ENCODE data around the gene CLRN2.

CLRN2 gene

DNA sequence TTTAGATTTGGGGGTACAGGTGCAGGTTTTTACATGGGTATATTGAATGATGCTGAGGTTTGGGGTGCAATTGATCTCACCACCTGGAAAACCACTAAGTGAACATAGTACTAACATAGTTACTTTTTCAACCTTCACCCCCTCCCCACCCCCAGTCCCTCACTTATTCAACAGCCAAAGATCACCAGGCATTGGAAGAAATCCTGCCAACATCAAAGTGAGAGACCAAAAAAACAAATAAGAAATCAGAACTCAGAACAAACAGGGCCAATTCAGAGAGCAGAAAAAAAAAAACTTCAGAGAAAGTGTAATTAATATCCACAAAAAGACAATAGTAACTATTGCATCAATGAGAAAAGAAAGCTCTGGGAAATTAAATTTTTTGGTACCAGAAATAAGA lies 41.5 kb downstream of the CLRN2 start:
- H3K4me3 ChIP-seq (ENCODE audit: insufficient read length, low read depth) = no peak overlapping the region
- H3K9me3 ChIP-seq (ENCODE audit: insufficient read depth, low read length) = no peaks in the 10 kb centered on the region
- H3K9ac ChIP-seq (ENCODE audit: insufficient read length, low read depth) = no peak overlapping the region
- H3K27me3 ChIP-seq (ENCODE audit: insufficient read depth, insufficient read length) = no peaks in the 10 kb centered on the region
- TF ChIP-seq YY1 (IDR thresholded peaks at IDR 0.05; ENCODE audit: insufficient read depth, insufficient read length) (no peak), ZNF274 (IDR thresholded peaks at IDR 0.05; ENCODE audit: low read depth, low read length) (no peak), SUZ12 (IDR thresholded peaks at IDR 0.05; ENCODE audit: extremely low read depth, insufficient read depth, insufficient read length) (no peak)
- H3K4me1 ChIP-seq (ENCODE audit: insufficient read depth, insufficient read length) = peaks cover 1% of the 10 kb centered on the region
- no peaks in the 10 kb centered on the region for H3K36me3 ChIP-seq (ENCODE audit: insufficient read depth, insufficient read length, low read length)
- DNase-seq (ENCODE audit: low read depth, low spot score) = no peak

DNA sequence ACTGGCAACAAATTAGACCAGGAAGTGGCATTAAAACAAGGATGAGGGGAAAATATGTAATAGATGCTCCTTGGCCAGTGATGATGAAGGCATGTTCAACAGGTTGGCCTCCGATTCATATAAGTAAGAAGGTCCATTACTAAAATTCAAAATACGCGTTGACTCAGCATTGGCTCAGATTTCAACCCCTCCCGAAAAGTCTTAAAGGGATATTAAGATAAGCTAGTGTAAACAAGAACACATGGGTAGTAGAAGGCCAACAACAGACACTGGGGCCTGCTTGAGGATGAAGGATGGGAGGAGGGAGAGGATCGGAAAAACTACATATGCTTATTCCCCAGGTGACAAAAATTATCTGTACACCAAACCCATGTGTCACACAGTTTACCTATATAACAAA lies 42.9 kb downstream of the CLRN2 start:
- Histone ChIP-seq H3K36me3 (ENCODE audit: insufficient read depth, insufficient read length, low read length) (no peaks in the 10 kb centered on the region), H3K9ac (ENCODE audit: insufficient read length, low read depth) (no peak overlapping the region), H3K9me3 (ENCODE audit: insufficient read depth, low read length) (no peaks in the 10 kb centered on the region), H3K4me3 (ENCODE audit: insufficient read length, low read depth) (no peak overlapping the region), H3K27me3 (ENCODE audit: insufficient read depth, insufficient read length) (no peaks in the 10 kb centered on the region), H3K4me1 (ENCODE audit: insufficient read depth, insufficient read length) (peaks cover 4% of the 10 kb centered on the region)
- DNase-seq (ENCODE audit: low read depth, low spot score) = no peak
- TF ChIP-seq ZNF274 (IDR thresholded peaks at IDR 0.05; ENCODE audit: low read depth, low read length) = no peak
- no peak for TF ChIP-seq YY1 (IDR thresholded peaks at IDR 0.05; ENCODE audit: insufficient read depth, insufficient read length)
- TF ChIP-seq SUZ12 (IDR thresholded peaks at IDR 0.05; ENCODE audit: extremely low read depth, insufficient read depth, insufficient read length) = no peak

DNA sequence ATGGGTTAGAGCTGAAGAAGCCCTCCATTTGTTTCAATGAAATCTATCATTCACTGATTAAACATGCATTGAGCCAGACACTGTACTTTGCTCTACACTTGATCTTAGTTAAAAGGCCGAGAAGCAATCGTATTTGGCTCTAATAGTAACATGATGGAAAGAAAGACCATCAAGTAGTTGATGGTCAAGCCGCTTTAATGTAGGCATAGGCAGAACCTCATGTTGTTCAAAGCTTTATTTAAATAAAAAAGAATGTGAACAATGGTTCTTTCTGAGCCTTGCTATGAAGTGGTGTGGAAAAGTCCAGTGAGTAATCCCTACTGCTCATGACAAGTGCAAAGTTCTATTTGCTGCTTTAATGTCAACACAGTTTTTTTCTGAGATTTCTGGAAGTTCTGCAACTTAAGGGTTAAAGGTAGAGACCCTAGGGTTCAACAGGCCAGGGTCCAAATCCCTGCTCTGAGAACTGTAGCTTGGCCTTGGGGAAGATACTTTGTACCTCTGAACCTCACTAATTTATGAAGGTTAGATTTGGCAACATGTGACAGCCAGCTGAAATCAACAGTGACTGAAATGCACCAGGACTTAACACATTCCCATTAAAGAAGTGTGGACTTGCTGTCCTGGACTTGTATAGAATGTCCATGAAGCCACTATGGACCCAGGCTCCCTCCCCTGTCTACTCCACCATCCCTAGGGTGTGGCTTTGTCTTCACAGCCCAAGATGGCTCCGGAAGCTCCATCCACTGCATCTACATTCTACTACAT lies 44.2 kb downstream of the CLRN2 start:
- H3K4me3 ChIP-seq (ENCODE audit: insufficient read length, low read depth) = no peak overlapping the region
- no peak for TF ChIP-seq SUZ12 (IDR thresholded peaks at IDR 0.05; ENCODE audit: extremely low read depth, insufficient read depth, insufficient read length)
- TF ChIP-seq ZNF274 (IDR thresholded peaks at IDR 0.05; ENCODE audit: low read depth, low read length) = no peak
- TF ChIP-seq YY1 (IDR thresholded peaks at IDR 0.05; ENCODE audit: insufficient read depth, insufficient read length) = no peak
- no peaks in the 10 kb centered on the region for H3K36me3 ChIP-seq (ENCODE audit: insufficient read depth, insufficient read length, low read length)
- no peak for DNase-seq (ENCODE audit: low read depth, low spot score)
- no peaks in the 10 kb centered on the region for H3K9me3 ChIP-seq (ENCODE audit: insufficient read depth, low read length)
- H3K9ac ChIP-seq (ENCODE audit: insufficient read length, low read depth) = no peak overlapping the region
- H3K27me3 ChIP-seq (ENCODE audit: insufficient read depth, insufficient read length) = no peaks in the 10 kb centered on the region
- H3K4me1 ChIP-seq (ENCODE audit: insufficient read depth, insufficient read length) = peaks cover 4% of the 10 kb centered on the region

DNA sequence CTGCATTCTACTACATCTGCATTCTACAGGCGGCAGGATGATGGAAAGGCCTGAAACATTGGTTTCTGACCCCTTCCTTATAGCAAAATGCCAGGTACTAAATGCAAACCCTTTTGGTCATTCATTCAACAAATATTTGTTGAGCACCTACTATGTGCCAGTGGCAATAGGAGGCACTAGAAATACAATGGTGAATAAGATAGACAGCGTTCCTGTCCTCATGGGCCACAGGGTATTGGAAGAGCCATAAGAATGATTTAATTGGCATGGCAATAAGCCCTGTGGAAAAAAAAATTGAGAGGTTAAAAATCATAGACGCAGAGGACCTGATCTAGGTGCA lies 44.7 kb downstream of the CLRN2 start:
- Histone ChIP-seq H3K9ac (ENCODE audit: insufficient read length, low read depth) (no peak overlapping the region), H3K27me3 (ENCODE audit: insufficient read depth, insufficient read length) (no peaks in the 10 kb centered on the region), H3K4me1 (ENCODE audit: insufficient read depth, insufficient read length) (peaks cover 4% of the 10 kb centered on the region), H3K36me3 (ENCODE audit: insufficient read depth, insufficient read length, low read length) (no peaks in the 10 kb centered on the region), H3K9me3 (ENCODE audit: insufficient read depth, low read length) (no peaks in the 10 kb centered on the region), H3K4me3 (ENCODE audit: insufficient read length, low read depth) (no peak overlapping the region)
- no peak for TF ChIP-seq YY1 (IDR thresholded peaks at IDR 0.05; ENCODE audit: insufficient read depth, insufficient read length)
- no peak for TF ChIP-seq ZNF274 (IDR thresholded peaks at IDR 0.05; ENCODE audit: low read depth, low read length)
- no peak for TF ChIP-seq SUZ12 (IDR thresholded peaks at IDR 0.05; ENCODE audit: extremely low read depth, insufficient read depth, insufficient read length)
- no peak for DNase-seq (ENCODE audit: low read depth, low spot score)

DNA sequence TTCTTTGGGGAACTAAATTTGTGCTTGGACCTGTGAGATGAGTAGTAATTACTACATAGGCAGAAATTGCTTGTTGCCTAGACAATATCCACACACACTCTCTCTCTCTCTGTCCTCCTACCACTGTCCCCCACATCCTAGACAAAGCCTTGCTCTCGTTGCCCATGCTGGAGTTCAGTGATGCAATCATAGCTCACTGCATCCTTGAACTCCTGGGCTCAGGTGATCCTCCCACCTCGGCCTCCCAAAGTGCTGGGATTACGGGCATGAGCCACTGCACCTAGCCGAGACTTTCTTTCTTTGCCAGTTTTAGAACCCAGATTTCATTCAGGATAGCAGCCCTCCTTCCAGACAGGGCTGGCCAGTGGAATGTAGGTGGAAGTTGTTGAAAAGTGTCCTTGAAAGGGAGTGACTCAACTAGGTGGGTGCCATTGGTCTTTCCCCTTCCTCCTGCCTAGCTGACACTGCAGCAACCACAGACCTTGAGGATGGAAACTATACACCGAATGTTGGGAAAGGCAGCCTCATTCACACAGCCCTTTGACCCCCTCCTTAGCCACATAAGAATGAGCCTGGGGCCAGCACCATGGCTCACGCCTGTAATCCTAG lies 45.2 kb downstream of the CLRN2 start:
- H3K4me1 ChIP-seq (ENCODE audit: insufficient read depth, insufficient read length) = peaks cover 4% of the 10 kb centered on the region
- no peak overlapping the region for H3K9ac ChIP-seq (ENCODE audit: insufficient read length, low read depth)
- no peak for TF ChIP-seq ZNF274 (IDR thresholded peaks at IDR 0.05; ENCODE audit: low read depth, low read length)
- no peak for TF ChIP-seq YY1 (IDR thresholded peaks at IDR 0.05; ENCODE audit: insufficient read depth, insufficient read length)
- no peak for TF ChIP-seq SUZ12 (IDR thresholded peaks at IDR 0.05; ENCODE audit: extremely low read depth, insufficient read depth, insufficient read length)
- H3K36me3 ChIP-seq (ENCODE audit: insufficient read depth, insufficient read length, low read length) = no peaks in the 10 kb centered on the region
- no peak for DNase-seq (ENCODE audit: low read depth, low spot score)
- H3K27me3 ChIP-seq (ENCODE audit: insufficient read depth, insufficient read length) = no peaks in the 10 kb centered on the region
- no peaks in the 10 kb centered on the region for H3K9me3 ChIP-seq (ENCODE audit: insufficient read depth, low read length)
- no peak overlapping the region for H3K4me3 ChIP-seq (ENCODE audit: insufficient read length, low read depth)

DNA sequence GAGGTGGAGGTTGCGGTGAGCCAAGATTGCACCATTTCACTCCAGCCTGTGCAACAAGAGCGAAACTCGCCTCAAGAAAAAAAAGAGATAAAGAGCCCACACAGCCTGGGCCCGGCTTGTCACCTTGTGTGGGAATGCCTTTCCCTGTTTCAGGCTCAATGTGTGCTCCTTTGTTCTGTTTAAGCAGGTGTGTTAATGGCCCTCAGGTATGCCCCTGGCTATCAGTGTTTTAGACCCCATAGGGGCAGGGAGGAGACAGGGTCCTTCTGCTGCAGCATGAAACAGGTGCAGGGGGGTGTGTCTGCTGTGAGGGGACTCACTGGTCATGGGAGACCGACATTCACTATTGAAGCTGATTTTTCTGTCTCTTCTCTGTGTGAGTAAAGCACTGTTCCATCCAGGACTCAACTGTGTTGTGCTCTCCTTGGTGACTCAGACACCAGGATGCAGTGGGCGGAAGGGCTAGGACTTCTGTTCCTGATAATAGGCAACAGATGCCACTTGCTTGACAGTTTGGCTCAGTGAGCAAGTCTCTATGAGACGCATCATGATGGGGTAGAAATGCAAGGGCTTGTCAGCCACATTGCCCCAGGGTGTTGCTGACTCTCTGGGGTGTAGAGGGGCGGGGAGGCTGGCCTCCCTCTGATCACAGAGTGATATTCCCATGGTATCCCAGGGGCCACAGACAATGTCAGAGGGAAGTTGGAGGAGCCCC lies 46.4 kb downstream of the CLRN2 start:
- no peaks in the 10 kb centered on the region for H3K36me3 ChIP-seq (ENCODE audit: insufficient read depth, insufficient read length, low read length)
- no peak for DNase-seq (ENCODE audit: low read depth, low spot score)
- no peaks in the 10 kb centered on the region for H3K27me3 ChIP-seq (ENCODE audit: insufficient read depth, insufficient read length)
- TF ChIP-seq SUZ12 (IDR thresholded peaks at IDR 0.05; ENCODE audit: extremely low read depth, insufficient read depth, insufficient read length) (no peak), ZNF274 (IDR thresholded peaks at IDR 0.05; ENCODE audit: low read depth, low read length) (no peak), YY1 (IDR thresholded peaks at IDR 0.05; ENCODE audit: insufficient read depth, insufficient read length) (no peak)
- H3K9ac ChIP-seq (ENCODE audit: insufficient read length, low read depth) = no peak overlapping the region
- peaks cover 4% of the 10 kb centered on the region for H3K4me1 ChIP-seq (ENCODE audit: insufficient read depth, insufficient read length)
- H3K9me3 ChIP-seq (ENCODE audit: insufficient read depth, low read length) = no peaks in the 10 kb centered on the region
- no peak overlapping the region for H3K4me3 ChIP-seq (ENCODE audit: insufficient read length, low read depth)

DNA sequence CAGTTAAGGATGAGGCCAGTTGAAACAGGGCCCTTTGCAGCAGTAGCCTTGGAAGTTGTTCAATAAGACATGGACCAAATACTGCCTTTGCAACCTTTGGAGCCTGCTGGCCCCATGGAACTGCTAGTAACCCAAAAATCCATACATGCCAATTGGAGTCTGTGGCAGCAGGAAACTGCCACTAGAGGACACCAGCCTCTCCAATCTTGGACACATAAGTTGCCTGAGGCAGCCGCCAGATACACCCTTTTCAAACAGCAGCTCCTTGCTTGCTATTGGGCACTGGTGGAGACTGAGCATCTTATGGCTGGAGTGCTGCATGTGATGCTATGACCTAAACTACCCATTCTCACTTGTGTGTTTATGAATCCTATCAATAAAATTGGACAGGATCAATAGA lies 47.2 kb downstream of the CLRN2 start:
- H3K27me3 ChIP-seq (ENCODE audit: insufficient read depth, insufficient read length) = no peaks in the 10 kb centered on the region
- peaks cover 4% of the 10 kb centered on the region for H3K4me1 ChIP-seq (ENCODE audit: insufficient read depth, insufficient read length)
- no peak overlapping the region for H3K4me3 ChIP-seq (ENCODE audit: insufficient read length, low read depth)
- no peaks in the 10 kb centered on the region for H3K9me3 ChIP-seq (ENCODE audit: insufficient read depth, low read length)
- H3K36me3 ChIP-seq (ENCODE audit: insufficient read depth, insufficient read length, low read length) = no peaks in the 10 kb centered on the region
- no peak overlapping the region for H3K9ac ChIP-seq (ENCODE audit: insufficient read length, low read depth)
- no peak for DNase-seq (ENCODE audit: low read depth, low spot score)
- TF ChIP-seq ZNF274 (IDR thresholded peaks at IDR 0.05; ENCODE audit: low read depth, low read length) = no peak
- TF ChIP-seq SUZ12 (IDR thresholded peaks at IDR 0.05; ENCODE audit: extremely low read depth, insufficient read depth, insufficient read length) = no peak
- no peak for TF ChIP-seq YY1 (IDR thresholded peaks at IDR 0.05; ENCODE audit: insufficient read depth, insufficient read length)
